ENCODE data around the gene MYO10. TPM values are rescaled to one million over a fixed set of nuclear protein-coding genes. Genes with fewer than 3 reads are reported as not detected.

The MYO10 gene
- total RNA-seq, 2 donors from 2014 or later = 40.0 to 89.2 TPM

- Histone ChIP-seq H3K4me3 (ENCODE audit: low read length) (peak overlapping the region; percentile 64), H3K9me3 (ENCODE audit: control insufficient read depth, low read length) (peaks cover 11% of the 10 kb centered on the region), H3K9ac (ENCODE audit: extremely low read depth, low read length, poor library complexity, severe bottlenecking) (no peak overlapping the region), H3K36me3 (ENCODE audit: control insufficient read depth, insufficient read depth, low read length) (peaks cover 24% of the 10 kb centered on the region), H3K4me1 (ENCODE audit: control insufficient read depth, insufficient read depth, low read length) (peaks cover 8% of the 10 kb centered on the region), H3K27me3 (ENCODE audit: control insufficient read depth, insufficient read depth, low read length, poor library complexity, severe bottlenecking) (no peaks in the 10 kb centered on the region), H3K27ac (ENCODE audit: low read depth, low read length) (no peak overlapping the region)
- Mint-ChIP-seq H3K4me3 (peak overlapping the region; percentile 15), H3K4me1 (peaks cover 46% of the 10 kb centered on the region), H3K36me3 (ENCODE audit: low read depth) (peaks cover 28% of the 10 kb centered on the region), H3K27me3 (ENCODE audit: insufficient read depth) (no peaks in the 10 kb centered on the region), H3K9me3 (peaks cover 2% of the 10 kb centered on the region), H3K27ac (no peak overlapping the region)
- no peak for TF ChIP-seq CTCF (conservative IDR thresholded peaks at IDR 0.05)
- DNase-seq = no peak
- WGBS, 2 experiments (ENCODE audit: insufficient coverage in 1 of 2, insufficient read length in 1 of 2) = 74 to 82% methylated on average over 3 of the region's 3 CpGs
Measured at GRCh38 chr5:16881251-16881650, 54.8 kb downstream of the MYO10 start.

DNA sequence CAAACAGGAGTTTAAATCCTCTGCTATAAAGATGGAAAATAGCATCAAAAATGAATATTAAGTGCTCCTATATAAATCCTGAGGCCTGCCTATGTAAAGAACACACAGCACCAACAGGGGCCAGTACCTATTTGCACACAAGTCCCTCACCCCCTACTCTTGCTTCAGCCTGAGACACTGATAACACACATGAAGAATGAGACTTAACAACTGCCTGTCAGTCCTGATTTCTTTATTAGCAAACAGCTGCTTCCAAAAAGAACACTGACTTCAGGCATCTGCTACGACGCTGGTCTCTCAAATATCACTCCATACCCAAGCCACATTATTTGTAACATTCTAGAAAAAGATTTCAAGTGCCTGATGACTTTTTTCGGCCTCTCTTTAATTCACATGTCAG lies 55.5 kb downstream of the MYO10 start:
- Histone ChIP-seq H3K4me3 (ENCODE audit: low read length) (peak overlapping the region; percentile 64), H3K27me3 (ENCODE audit: control insufficient read depth, insufficient read depth, low read length, poor library complexity, severe bottlenecking) (no peaks in the 10 kb centered on the region), H3K9me3 (ENCODE audit: control insufficient read depth, low read length) (peaks cover 17% of the 10 kb centered on the region), H3K36me3 (ENCODE audit: control insufficient read depth, insufficient read depth, low read length) (peaks cover 28% of the 10 kb centered on the region), H3K9ac (ENCODE audit: extremely low read depth, low read length, poor library complexity, severe bottlenecking) (no peak overlapping the region), H3K27ac (ENCODE audit: low read depth, low read length) (no peak overlapping the region), H3K4me1 (ENCODE audit: control insufficient read depth, insufficient read depth, low read length) (peaks cover 8% of the 10 kb centered on the region)
- H3K27ac Mint-ChIP-seq = peak overlapping the region; percentile 29
- peaks cover 34% of the 10 kb centered on the region for H3K36me3 Mint-ChIP-seq (ENCODE audit: low read depth)
- no peak overlapping the region for H3K4me3 Mint-ChIP-seq
- DNase-seq = no peak
- H3K27me3 Mint-ChIP-seq (ENCODE audit: insufficient read depth) = no peaks in the 10 kb centered on the region
- 82 to 88% methylated on average over 3 of the region's 3 CpGs for WGBS, 2 experiments (ENCODE audit: insufficient coverage in 1 of 2, insufficient read length in 1 of 2)
- peaks cover 39% of the 10 kb centered on the region for H3K4me1 Mint-ChIP-seq
- peaks cover 3% of the 10 kb centered on the region for H3K9me3 Mint-ChIP-seq
- TF ChIP-seq CTCF (conservative IDR thresholded peaks at IDR 0.05) = peak; percentile 23

DNA sequence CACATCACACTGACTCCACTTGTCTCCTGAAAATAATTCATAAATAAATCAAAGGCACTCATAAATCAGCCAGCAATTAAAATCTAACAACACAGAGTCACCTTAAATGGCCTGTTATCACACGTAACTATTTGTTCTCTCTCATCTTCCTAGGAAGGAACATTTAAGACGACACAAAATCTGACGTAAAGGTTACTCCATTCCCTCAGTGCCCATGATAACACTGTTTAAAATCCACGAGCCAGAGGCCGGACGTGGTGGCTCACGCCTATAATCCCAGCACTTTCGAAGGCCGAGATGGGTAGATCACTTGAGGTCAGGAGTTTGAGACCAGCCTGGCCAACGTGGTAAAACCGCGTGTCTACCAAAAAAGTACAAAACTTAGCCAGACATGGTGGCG lies 56.4 kb downstream of the MYO10 start:
- Mint-ChIP-seq H3K27ac (peak overlapping the region; percentile 3), H3K9me3 (peaks cover 12% of the 10 kb centered on the region), H3K4me1 (peaks cover 31% of the 10 kb centered on the region), H3K27me3 (ENCODE audit: insufficient read depth) (no peaks in the 10 kb centered on the region), H3K36me3 (ENCODE audit: low read depth) (peaks cover 43% of the 10 kb centered on the region), H3K4me3 (no peak overlapping the region)
- no peak for DNase-seq
- TF ChIP-seq CTCF (conservative IDR thresholded peaks at IDR 0.05) = no peak
- H3K9me3 ChIP-seq (ENCODE audit: control insufficient read depth, low read length) = peaks cover 26% of the 10 kb centered on the region
- H3K27me3 ChIP-seq (ENCODE audit: control insufficient read depth, insufficient read depth, low read length, poor library complexity, severe bottlenecking) = no peaks in the 10 kb centered on the region
- peaks cover 37% of the 10 kb centered on the region for H3K36me3 ChIP-seq (ENCODE audit: control insufficient read depth, insufficient read depth, low read length)
- H3K4me1 ChIP-seq (ENCODE audit: control insufficient read depth, insufficient read depth, low read length) = peaks cover 8% of the 10 kb centered on the region
- no peak overlapping the region for H3K4me3 ChIP-seq (ENCODE audit: low read length)
- 95% methylated on average over 13 of the region's 13 CpGs for WGBS, 2 experiments (ENCODE audit: insufficient coverage in 1 of 2, insufficient read length in 1 of 2)
- no peak overlapping the region for H3K27ac ChIP-seq (ENCODE audit: low read depth, low read length)
- no peak overlapping the region for H3K9ac ChIP-seq (ENCODE audit: extremely low read depth, low read length, poor library complexity, severe bottlenecking)

Measured in endodermal cell (in vitro differentiated cells).